ENCODE data around the gene GSK3B. TPM values are rescaled to one million over a fixed set of nuclear protein-coding genes. Genes with fewer than 3 reads are reported as not detected.

The GSK3B gene
- total and polyA plus RNA-seq, 12 donors, result 7.5 to 57.1 (median 46.1) TPM

- Histone ChIP-seq H3K27me3 (no peaks in the 10 kb centered on the region), H3K4me1 (peaks cover 0 to 4% (median 0%) of the 10 kb centered on the region in 9 donors), H3K36me3 (no peaks in the 10 kb centered on the region), H3K4me3 (no peak overlapping the region), H3K9me3 (no peaks in the 10 kb centered on the region), H3K27ac (no peak overlapping the region)
- no peak for TF ChIP-seq CTCF (IDR thresholded peaks at IDR 0.05)
- ATAC-seq (no peak), DNase-seq (no peak)
- intact Hi-C loops (cut with DNase I), result no loop called here
- WGBS, 2 donors, result 89 to 91% methylated on average over 3 of the region's 3 CpGs
Measured at GRCh38 chr3:119795849-119796248, 298.4 kb downstream of the GSK3B start.

GRCh38 chr3:119794971-119795612, 299.2 kb downstream of the GSK3B start:
- intact Hi-C loops (cut with DNase I), result no loop called here
- H3K9me3 ChIP-seq, result no peaks in the 10 kb centered on the region
- H3K4me3 ChIP-seq, result no peak overlapping the region
- no peaks in the 10 kb centered on the region for H3K27me3 ChIP-seq
- ATAC-seq (peak in 7 of 8 donors; percentile 47 to 92 (median 54)), DNase-seq (no peak)
- H3K4me1 ChIP-seq, result peaks cover 0 to 4% (median 0%) of the 10 kb centered on the region in 9 donors
- no peak for TF ChIP-seq CTCF (IDR thresholded peaks at IDR 0.05)
- H3K36me3 ChIP-seq, result no peaks in the 10 kb centered on the region
- WGBS, 2 donors, result 38 to 43% methylated on average over 5 of the region's 5 CpGs
- no peak overlapping the region for H3K27ac ChIP-seq

- ATAC-seq, result no peak
- Histone ChIP-seq H3K36me3 (no peaks in the 10 kb centered on the region), H3K4me1 (peaks cover 0 to 4% (median 0%) of the 10 kb centered on the region in 9 donors), H3K27ac (no peak overlapping the region), H3K9me3 (no peaks in the 10 kb centered on the region), H3K27me3 (no peaks in the 10 kb centered on the region), H3K4me3 (no peak overlapping the region)
- WGBS, 2 donors, result 99% methylated on average over 2 of the region's 2 CpGs
- TF ChIP-seq CTCF (IDR thresholded peaks at IDR 0.05), result no peak
- no peak for DNase-seq
- intact Hi-C loops (cut with DNase I), result no loop called here
Measured at GRCh38 chr3:119794401-119794800, 299.8 kb downstream of the GSK3B start.

GRCh38 chr3:119792270-119792669, 302.0 kb downstream of the GSK3B start:
- Histone ChIP-seq H3K27me3 (no peaks in the 10 kb centered on the region), H3K27ac (no peak overlapping the region), H3K4me3 (no peak overlapping the region), H3K4me1 (peaks cover 0 to 4% (median 0%) of the 10 kb centered on the region in 9 donors), H3K36me3 (no peaks in the 10 kb centered on the region), H3K9me3 (no peaks in the 10 kb centered on the region)
- TF ChIP-seq CTCF (IDR thresholded peaks at IDR 0.05), result no peak
- ATAC-seq, result no peak
- DNase-seq, result no peak
- intact Hi-C loops (cut with DNase I), result no loop called here
- 95 to 96% methylated on average over 8 of the region's 8 CpGs for WGBS, 2 donors

Data from heart right ventricle (tissue), 16 donors.